HCT116 (cell line): ENCODE results near the gene CCDC88C. TPM values are rescaled to one million over a fixed set of nuclear protein-coding genes. Genes with fewer than 3 reads are reported as not detected.

ENCODE experiments used
- ATAC-seq: fragments of 200-7000 bp; cut with Tn5 transposase; 2 replicates; pipeline ENCODE4 v1.9.1; 2020; ENCODE audit warnings: mild to moderate bottlenecking, moderate library complexity
- BruUV-seq: library from RNA; stranded (reverse); fragments of 400-500 nt; replicated peaks from 2 replicates; lab custom pipeline; 2021; lab: Mats Ljungman, UMichigan
- CTCF ChIA-PET: fragments of 300-600 bp; sonication (Branson Sonifier 250); formaldehyde crosslinking; loops from one replicate; lab custom pipeline; 2021; ENCODE audit warnings: antibody characterized with exemption; lab: Charles Lee
- POLR2A ChIA-PET: fragments of 300-600, 350-600 bp; sonication (Branson Sonifier 250); formaldehyde crosslinking; loops from one replicate; lab custom pipeline; 2021; ENCODE audit warnings: antibody characterized with exemption; lab: Charles Lee
- RAD21 ChIA-PET, 2 experiments: fragments of 300-600 bp; sonication (Branson Sonifier 250); formaldehyde crosslinking; loops; one replicate each; lab custom pipeline; 2023; ENCODE audit warnings: low total read pairs in 2 of 2; ENCODE audit not compliant: uncharacterized antibody in 2 of 2, unreplicated experiment in 2 of 2, low non-redundant PET in 1 of 2; lab: Charles Lee
- DNase-seq: peaks from one replicate; pipeline ENCODE4 v3.0.0-alpha.2; 2010; ENCODE audit warnings: low read depth, low spot score
- H2AFZ ChIP-seq: fragments of 200-600 bp; shearing (Covaris generic), sonication (generic); 2 replicates; pipeline ENCODE4 v1.6.1; 2017; ENCODE audit warnings: low read depth, mixed run types, mixed read lengths, antibody characterized with exemption, low read length; ENCODE audit not compliant: poor library complexity, severe bottlenecking
- H3K27ac ChIP-seq: 2 replicates; pipeline ENCODE4 v1.5.1; 2012; ENCODE audit warnings: low read depth, low read length
- H3K27me3 ChIP-seq: fragments of 200-600 bp; sonication (generic); 2 replicates; pipeline ENCODE4 v1.6.1; 2016; ENCODE audit warnings: mixed run types, low read length, mixed read lengths; ENCODE audit not compliant: insufficient read depth
- H3K36me3 ChIP-seq, 2 experiments: fragments of 200-500 bp in 1 of 2; fragments of 200-600 bp in 1 of 2; sonication (Bioruptor generic) in 1 of 2; sonication (generic) in 1 of 2; 2 replicates each; pipeline versions ENCODE4 v1.5.1 to v1.6.1; 2014 to 2016; ENCODE audit warnings: low read length in 2 of 2, inconsistent platforms in 1 of 2, mixed read lengths in 1 of 2, mixed run types in 1 of 2; ENCODE audit not compliant: insufficient read depth in 2 of 2, control insufficient read depth in 1 of 2
- H3K4me1 ChIP-seq, 2 experiments: fragments of 200-600 bp in 1 of 2; sonication (generic) in 1 of 2; 2 replicates each; pipeline versions ENCODE4 v1.5.1 to v1.6.1; 2012 to 2017; ENCODE audit warnings: low read length in 2 of 2, inconsistent platforms in 1 of 2, mild to moderate bottlenecking in 1 of 2, mixed read lengths in 1 of 2, mixed run types in 1 of 2, moderate library complexity in 1 of 2; ENCODE audit not compliant: insufficient read depth in 2 of 2, control insufficient read depth in 1 of 2
- H3K4me2 ChIP-seq: fragments of 200-600 bp; sonication (generic); 2 replicates; pipeline ENCODE4 v1.6.1; 2017; ENCODE audit warnings: mixed run types, low read length, mixed read lengths
- H3K4me3 ChIP-seq, 2 experiments: fragments of 200-600 bp in 1 of 2; sonication (generic) in 1 of 2; replicated peaks in 1 of 2; 2 replicates each; pipeline ENCODE4 v1.5.1; 2011 to 2016; ENCODE audit warnings: low read length in 2 of 2, control low read depth in 1 of 2, low read depth in 1 of 2, mild to moderate bottlenecking in 1 of 2, mixed read lengths in 1 of 2, mixed run types in 1 of 2
- H3K79me2 ChIP-seq: fragments of 200-600 bp; sonication (generic); 2 replicates; pipeline ENCODE4 v1.6.1; 2017; ENCODE audit warnings: mild to moderate bottlenecking, mixed run types, low read length, moderate library complexity, mixed read lengths; ENCODE audit not compliant: insufficient read depth
- H3K9ac ChIP-seq: fragments of 200-600 bp; sonication (generic); 2 replicates; pipeline ENCODE4 v1.6.1; 2016; ENCODE audit warnings: low read length, mixed read lengths
- H3K9me2 ChIP-seq: fragments of 200-600 bp; sonication (generic), shearing (Covaris generic); 2 replicates; pipeline ENCODE4 v1.6.1; 2017; ENCODE audit warnings: mixed run types, mild to moderate bottlenecking, moderate library complexity; ENCODE audit not compliant: insufficient read depth
- H3K9me3 ChIP-seq, 2 experiments: fragments of 200-500 bp in 1 of 2; fragments of 200-600 bp in 1 of 2; sonication (Bioruptor generic) in 1 of 2; sonication (generic) in 1 of 2; 2 replicates each; pipeline ENCODE4 v1.6.1; 2014 to 2017; ENCODE audit warnings: low read length in 2 of 2, mixed read lengths in 2 of 2, inconsistent platforms in 1 of 2, low read depth in 1 of 2, mild to moderate bottlenecking in 1 of 2, mixed run types in 1 of 2, moderate library complexity in 1 of 2; ENCODE audit not compliant: control insufficient read depth in 1 of 2, insufficient read depth in 1 of 2
- H4K20me1 ChIP-seq: fragments of 200-600 bp; sonication (generic), shearing (Covaris generic); 2 replicates; pipeline ENCODE4 v1.6.1; 2017; ENCODE audit warnings: mixed run types, mild to moderate bottlenecking, moderate library complexity; ENCODE audit not compliant: insufficient read depth
- CBX3 ChIP-seq: IDR thresholded peaks from 2 replicates; pipeline ENCODE4 v1.6.1; 2012; ENCODE audit warnings: low read depth
- CTCF ChIP-seq, 3 experiments: fragments of 200-600 bp in 1 of 3; sonication (generic) in 1 of 3; IDR thresholded peaks in 2 of 3; conservative IDR thresholded peaks in 1 of 3; 2 replicates each; pipeline ENCODE4 v1.5.1; 2012 to 2017; ENCODE audit warnings: low read depth in 2 of 3, low read length in 2 of 3, antibody characterized with exemption in 1 of 3, borderline replicate concordance in 1 of 3, control low read depth in 1 of 3, mild to moderate bottlenecking in 1 of 3, mixed read lengths in 1 of 3, mixed run types in 1 of 3, moderate library complexity in 1 of 3; ENCODE audit not compliant: insufficient read depth in 1 of 3
- EGR1 ChIP-seq: IDR thresholded peaks from 2 replicates; pipeline ENCODE4 v1.6.1; 2012; ENCODE audit warnings: low read depth
- ELF1 ChIP-seq: IDR thresholded peaks from 2 replicates; pipeline ENCODE4 v1.6.1; 2012; ENCODE audit warnings: low read depth, borderline replicate concordance
- MAX ChIP-seq: IDR thresholded peaks from 2 replicates; pipeline ENCODE4 v1.6.1; 2012
- POLR2A ChIP-seq: IDR thresholded peaks from 2 replicates; pipeline ENCODE4 v1.7.0; 2011; ENCODE audit warnings: borderline replicate concordance; ENCODE audit not compliant: insufficient read depth, insufficient read length; ENCODE audit errors: extremely low read depth
- RAD21 ChIP-seq: IDR thresholded peaks from 2 replicates; pipeline ENCODE4 v1.6.1; 2012; ENCODE audit warnings: low read depth, mild to moderate bottlenecking
- SP1 ChIP-seq: IDR thresholded peaks from 2 replicates; pipeline ENCODE4 v1.6.1; 2012; ENCODE audit warnings: low read depth
- YY1 ChIP-seq: IDR thresholded peaks from 2 replicates; pipeline ENCODE4 v1.6.1; 2011; ENCODE audit warnings: low read length, low read depth, moderate library complexity, mild to moderate bottlenecking; ENCODE audit not compliant: insufficient replicate concordance; ENCODE audit errors: extremely low read depth
- ZFX ChIP-seq: fragments of 450-650 bp; IDR thresholded peaks from 2 replicates; pipeline ENCODE4 v1.6.1; 2017
- ZNF274 ChIP-seq: fragments of 200-500 bp; sonication (Bioruptor generic); IDR thresholded peaks from 2 replicates; pipeline ENCODE4 v1.6.1; 2014; ENCODE audit warnings: mild to moderate bottlenecking, low read depth, low read length, inconsistent platforms
- intact Hi-C: fragments of 100-400 bp; cut with micrococcal nuclease; formaldehyde crosslinking; loops from 2 replicates; pipeline ENCODE4 v1.10.0; 2022
- total RNA-seq: library from RNA; stranded (reverse); gene quantifications from one replicate; pipeline ENCODE4 v1.2.1, GENCODE V29; 2021; ENCODE audit not compliant: unreplicated experiment

Gene CCDC88C
- total RNA-seq, 1 experiment from 2014 or later, result 20.8 TPM

GRCh38 chr14:91419044-91419397, 1.4 kb upstream of the CCDC88C start:
- ATAC-seq, result no peak
- H3K36me3 ChIP-seq, result no peaks in the 10 kb centered on the region
- TF ChIP-seq EGR1 (no peak), POLR2A (no peak), ELF1 (no peak), CBX3 (no peak), ZNF274 (no peak)
- peaks cover 11 to 29% of the 10 kb centered on the region in 2 experiments for H3K4me1 ChIP-seq
- no peaks in the 10 kb centered on the region for H3K9me3 ChIP-seq
- H2AFZ ChIP-seq, result peak overlapping the region; percentile 37
- H3K9me2 ChIP-seq, result no peaks in the 10 kb centered on the region
- no peaks in the 10 kb centered on the region for H3K27me3 ChIP-seq
- H3K27ac ChIP-seq, result no peak overlapping the region
- intact Hi-C loops, result loop anchor here (1.0 to 5.0 kb wide), 2 partner anchors 96 to 493 kb away; no protein-coding TSS in a partner anchor
- H3K4me3 ChIP-seq, result no peak overlapping the region
- no peak overlapping the region for H3K9ac ChIP-seq
- ChIA-PET POLR2A (no interaction called here), CTCF (interaction anchor here (1.9 to 2.4 kb wide), 2 partner anchors 8 to 95 kb away, joined by 6 to 11 read pairs; no protein-coding TSS in a partner anchor), RAD21 (no interaction called here)
- DNase-seq, result no peak
- no peaks in the 10 kb centered on the region for H4K20me1 ChIP-seq
- BruUV-seq, result TSS peak; percentile 43
- H3K79me2 ChIP-seq, result peaks cover 10% of the 10 kb centered on the region; the same call in 1 of the 2 replicates
- peak overlapping the region; percentile 49 for H3K4me2 ChIP-seq

- Histone ChIP-seq H3K27me3 (no peaks in the 10 kb centered on the region), H3K36me3 (no peaks in the 10 kb centered on the region), H3K4me3 (no peak overlapping the region; a peak in 1 of 4 replicates), H4K20me1 (no peaks in the 10 kb centered on the region), H3K79me2 (peaks cover 10% of the 10 kb centered on the region; the same call in 1 of the 2 replicates), H3K9me2 (no peaks in the 10 kb centered on the region), H3K9ac (peak overlapping the region; percentile 38; the same call in 1 of the 2 replicates), H3K9me3 (no peaks in the 10 kb centered on the region), H3K27ac (peak overlapping the region; percentile 60; the same call in 1 of the 2 replicates), H2AFZ (peak overlapping the region; percentile 37), H3K4me2 (peak overlapping the region; percentile 49), H3K4me1 (peaks cover 11 to 29% of the 10 kb centered on the region in 2 experiments)
- ChIA-PET CTCF (interaction anchor here (1.1 to 2.4 kb wide), 3 partner anchors 9 to 95 kb away, joined by 3 to 11 read pairs (median 6); no protein-coding TSS in a partner anchor), RAD21 (interaction anchor here in 1 of 2 experiments (0.7 kb wide), 1 partner anchor 94 kb away, joined by 5 read pairs; no protein-coding TSS in a partner anchor), POLR2A (no interaction called here)
- peak; percentile 45 for ATAC-seq
- intact Hi-C loops, result loop anchor here (1.0 to 5.0 kb wide), 2 partner anchors 95 to 494 kb away; no protein-coding TSS in a partner anchor
- no TSS peak for BruUV-seq
- TF ChIP-seq RAD21 (peak; percentile 78), CTCF (IDR thresholded peaks at IDR 0.05 in 2 of 3, conservative IDR thresholded peaks at IDR 0.05 in 1 of 3; ENCODE audit: borderline replicate concordance in 1 of 3, insufficient read depth in 1 of 3, low read depth in 2 of 3, low read length in 2 of 3) (peak; percentile 63 to 97 (median 93); a peak in 5 of 6 replicates), MAX (no peak), SP1 (no peak), ZFX (peak; percentile 84), YY1 (peak; percentile 66), CBX3 (0 out of 2 replicates have a peak, but pooled peaks have one; percentile 8)
- DNase-seq, result peak; percentile 42
These were observed 895 bp upstream of the CCDC88C start for GRCh38 chr14:91418387-91419043.
